GM12878 (cell line): Measurements from ENCODE around the gene TMEM109. TPM values are rescaled to one million over a fixed set of nuclear protein-coding genes. Genes with fewer than 3 reads are reported as not detected.

ENCODE experiments used
- ATAC-seq: fragments of 200-7000 bp; cut with Tn5 transposase; 3 replicates; pipeline ENCODE4 v1.9.1; 2020; ENCODE audit warnings: mild to moderate bottlenecking, moderate library complexity
- BruUV-seq: library from RNA; stranded (reverse); fragments of 400-500 nt; replicated peaks from 2 replicates; lab custom pipeline; 2021; lab: Mats Ljungman, UMichigan
- CTCF ChIA-PET: fragments of 300-600 bp; sonication (Branson Sonifier 250); formaldehyde crosslinking; extraction: SDS; loops from one replicate; lab custom pipeline; 2021; ENCODE audit warnings: inconsistent platforms; lab: Yijun Ruan, JAX
- POLR2A ChIA-PET: fragments of 350-600 bp; formaldehyde crosslinking; extraction: SDS; loops from one replicate; lab custom pipeline; 2021; ENCODE audit warnings: inconsistent platforms; lab: Charles Lee
- RAD21 ChIA-PET: fragments of 300-600 bp; sonication (Branson Sonifier 250); formaldehyde crosslinking; loops from one replicate; lab custom pipeline; 2023; ENCODE audit warnings: antibody characterized with exemption; ENCODE audit not compliant: unreplicated experiment; lab: Charles Lee
- SMC1A ChIA-PET: fragments of 300-600 bp; sonication (Branson Sonifier 250); formaldehyde crosslinking; loops from one replicate; lab custom pipeline; 2023; ENCODE audit not compliant: unreplicated experiment, uncharacterized antibody; lab: Charles Lee
- DNase-seq: peaks from one replicate; pipeline ENCODE4 v3.0.0-alpha.2; 2011; ENCODE audit warnings: low read depth, low spot score
- FAIRE-seq: peaks from 3 replicates; lab custom pipeline; 2011; peaks lifted over from hg19 to GRCh38; lab: Jason Lieb, UNC
- H2AFZ ChIP-seq: 2 replicates; pipeline ENCODE4 v1.6.0; 2011; ENCODE audit warnings: low read depth, low read length, control low read depth; ENCODE audit not compliant: control insufficient read depth
- H3K27ac ChIP-seq: 2 replicates; pipeline ENCODE4 v1.5.1; 2011; ENCODE audit warnings: control low read depth; ENCODE audit not compliant: control insufficient read depth, insufficient read depth
- H3K27me3 ChIP-seq, 2 experiments: replicated peaks in 1 of 2; 2 replicates each; pipeline versions ENCODE4 v1.6.0 to v1.6.1; 2011; ENCODE audit warnings: low read length in 1 of 2; ENCODE audit not compliant: control insufficient read depth in 2 of 2, insufficient read depth in 2 of 2
- H3K36me3 ChIP-seq, 2 experiments: 2 replicates each; pipeline ENCODE4 v1.5.1; 2011; ENCODE audit warnings: low read length in 1 of 2; ENCODE audit not compliant: control insufficient read depth in 2 of 2, insufficient read depth in 2 of 2
- H3K4me1 ChIP-seq: 2 replicates; pipeline ENCODE4 v1.6.1; 2011; ENCODE audit warnings: mild to moderate bottlenecking, low read length, moderate library complexity, mixed read lengths; ENCODE audit not compliant: control insufficient read depth, insufficient read depth
- H3K4me2 ChIP-seq: 2 replicates; pipeline ENCODE4 v1.6.0; 2011; ENCODE audit warnings: control low read depth; ENCODE audit not compliant: control insufficient read depth, insufficient read depth
- H3K4me3 ChIP-seq: fragments of 200-600 bp; sonication (generic); 2 replicates; pipeline ENCODE4 v1.5.1; 2016
- H3K79me2 ChIP-seq: 2 replicates; pipeline ENCODE4 v1.6.0; 2011; ENCODE audit warnings: low read length; ENCODE audit not compliant: control insufficient read depth, insufficient read depth
- H3K9ac ChIP-seq: 2 replicates; pipeline ENCODE4 v1.8.0; 2011; ENCODE audit warnings: low read length, control low read depth, mixed read lengths; ENCODE audit not compliant: control insufficient read depth, insufficient read depth
- H3K9me3 ChIP-seq: replicated peaks from 3 replicates; pipeline ENCODE4 v1.5.1; 2011; ENCODE audit warnings: mild to moderate bottlenecking, low read length; ENCODE audit not compliant: control insufficient read depth, insufficient read depth
- H4K20me1 ChIP-seq: 2 replicates; pipeline ENCODE4 v1.6.0; 2011; ENCODE audit not compliant: control insufficient read depth, insufficient read depth
- BACH1 ChIP-seq: fragments of 450-650 bp; IDR thresholded peaks from 2 replicates; pipeline ENCODE4 v1.6.1; 2017; ENCODE audit warnings: mild to moderate bottlenecking, borderline replicate concordance
- CBX3 ChIP-seq: fragments of 200-600 bp; sonication (generic); IDR thresholded peaks from 2 replicates; pipeline ENCODE4 v1.6.1; 2016; ENCODE audit warnings: low read depth, borderline replicate concordance
- E2F8 ChIP-seq: fragments of 450-650 bp; IDR thresholded peaks from 2 replicates; pipeline ENCODE4 v1.6.1; 2018; ENCODE audit warnings: mild to moderate bottlenecking, low read depth, moderate library complexity; ENCODE audit not compliant: partially characterized antibody
- EP300 ChIP-seq, 2 experiments: fragments of 150-350 bp in 1 of 2; IDR thresholded peaks; 2 replicates each; pipeline ENCODE4 v1.6.1; 2011 to 2012; ENCODE audit warnings: low read depth in 2 of 2, low read length in 2 of 2, borderline replicate concordance in 1 of 2, improper control_type of control experiment in 1 of 2, inconsistent platforms in 1 of 2; ENCODE audit not compliant: control insufficient read depth in 1 of 2
- IKZF1 ChIP-seq: fragments of 450-650 bp; conservative IDR thresholded peaks from 2 replicates; pipeline ENCODE4 v1.6.1; 2017; ENCODE audit warnings: antibody characterized with exemption, mild to moderate bottlenecking
- POLR2AphosphoS5 ChIP-seq: IDR thresholded peaks from 2 replicates; pipeline ENCODE4 v1.6.1; 2011; ENCODE audit warnings: mild to moderate bottlenecking, low read length, inconsistent platforms
- POU2F2 ChIP-seq: IDR thresholded peaks from 3 replicates; pipeline ENCODE4 v1.6.1; 2011; ENCODE audit warnings: low read depth, mild to moderate bottlenecking, low read length, borderline replicate concordance
- TCF12 ChIP-seq: IDR thresholded peaks from 2 replicates; pipeline ENCODE4 v1.6.1; 2011; ENCODE audit warnings: low read depth, mild to moderate bottlenecking, low read length
- YBX1 ChIP-seq: fragments of 450-650 bp; IDR thresholded peaks from 2 replicates; pipeline ENCODE4 v1.6.1; 2016; ENCODE audit warnings: antibody characterized with exemption
- ZBTB40 ChIP-seq: fragments of 450-650 bp; IDR thresholded peaks from 2 replicates; pipeline ENCODE4 v1.6.1; 2016; ENCODE audit warnings: mild to moderate bottlenecking, moderate library complexity, borderline replicate concordance
- WGBS: methylation state at CpG from one replicate; pipeline ENCODE4 v1.1.6; 2016; ENCODE audit warnings: low lambda C conversion rate; ENCODE audit not compliant: insufficient replicate concordance, insufficient coverage; ENCODE audit errors: missing lambda C conversion rate; 5-methylcytosine and 5-hydroxymethylcytosine counted together
- in situ Hi-C: fragments of 300-500 bp; cut with MboI; formaldehyde crosslinking; loops from 9 replicates; pipeline ENCODE4 v1.14.3; 2018; ENCODE audit warnings: mixed read lengths
- intact Hi-C: fragments of 100-400 bp; cut with micrococcal nuclease; formaldehyde crosslinking; loops from one replicate; pipeline ENCODE4 v1.14.2; 2022; ENCODE audit not compliant: unreplicated experiment
- polyA plus RNA-seq, 11 experiments: library from polyadenylated mRNA; depleted of rRNA in 4 of 11; unstranded in 6 of 11; stranded (reverse) in 5 of 11; fragments of >200 nt; fragmentation: Nextera tagmentation in 4 of 11; fragmentation: Illumina TruSeq in 1 of 11; extraction: Ambion mirVana in 4 of 11; extraction: Trizol in 1 of 11; gene quantifications; 1 replicate in 1 of 11; 2 replicates in 10 of 11; pipeline versions ENCODE4 v1.2.1 to v1.2.3, GENCODE V29; 2011 to 2016; ENCODE audit warnings: inconsistent platforms in 2 of 11, missing spikeins in 2 of 11, low read depth in 1 of 11
- total RNA-seq, 4 experiments: library from RNA; depleted of rRNA in 3 of 4; stranded (reverse); fragments of >200 nt in 3 of 4; fragmentation: Illumina TruSeq in 1 of 4; extraction: Trizol in 1 of 4; gene quantifications; 2 replicates each; pipeline versions ENCODE4 v1.2.1 to v1.2.3, GENCODE V29; 2013 to 2021
- TF ChIP-seq, protein P1 (sequence below), 3 experiments: IDR thresholded peaks in 2 of 3; conservative IDR thresholded peaks in 1 of 3; 2 replicates each; pipeline ENCODE4 v1.5.1; 2011; ENCODE audit warnings: low read depth in 3 of 3, low read length in 3 of 3, mild to moderate bottlenecking in 3 of 3, control low read depth in 2 of 3, moderate library complexity in 2 of 3, inconsistent platforms in 1 of 3, mixed read lengths in 1 of 3; ENCODE audit not compliant: control insufficient read depth in 2 of 3, insufficient read depth in 1 of 3; ENCODE audit errors: extremely low read depth in 1 of 3
- TF ChIP-seq, protein P2 (sequence below): fragments of 450-650 bp; IDR thresholded peaks from 2 replicates; pipeline ENCODE4 v1.6.1; 2014; ENCODE audit warnings: mild to moderate bottlenecking

Gene TMEM109
- total and polyA plus RNA-seq, 10 of the 15 experiments (the other 5 are each of a cell fraction or from before 2014, with no cell fraction given): 21.9 to 199 (median 85.2) TPM

- intact Hi-C loops: loop anchor here (1.0 kb wide), 2 partner anchors 159 to 217 kb away; no protein-coding TSS in a partner anchor
- peak overlapping the region; percentile 16; the same call in 1 of the 2 replicates for H2AFZ ChIP-seq
- SMC1A ChIA-PET: interaction anchor here (0.7 to 4.5 kb wide), 30 partner anchors 9 to 220 kb away, joined by 3 to 29 read pairs (median 4); no protein-coding TSS in a partner anchor
- TF ChIP-seq YBX1 (no peak), POLR2AphosphoS5 (no peak), BACH1 (0 out of 2 replicates have a peak, but pooled peaks have one; percentile 19), ZBTB40 (no peak), EP300 (IDR thresholded peaks at IDR 0.05; ENCODE audit: borderline replicate concordance in 1 of 2, control insufficient read depth in 1 of 2, low read depth in 2 of 2, low read length in 2 of 2) (no peak), IKZF1 (peak; percentile 30; the same call in 1 of the 2 replicates), E2F8 (no peak), TCF12 (0 out of 2 replicates have a peak, but pooled peaks have one; percentile 38), POU2F2 (0 out of 3 replicates have a peak, but pooled peaks have one; percentile 55), CBX3 (no peak)
- TF ChIP-seq, protein P1, sequence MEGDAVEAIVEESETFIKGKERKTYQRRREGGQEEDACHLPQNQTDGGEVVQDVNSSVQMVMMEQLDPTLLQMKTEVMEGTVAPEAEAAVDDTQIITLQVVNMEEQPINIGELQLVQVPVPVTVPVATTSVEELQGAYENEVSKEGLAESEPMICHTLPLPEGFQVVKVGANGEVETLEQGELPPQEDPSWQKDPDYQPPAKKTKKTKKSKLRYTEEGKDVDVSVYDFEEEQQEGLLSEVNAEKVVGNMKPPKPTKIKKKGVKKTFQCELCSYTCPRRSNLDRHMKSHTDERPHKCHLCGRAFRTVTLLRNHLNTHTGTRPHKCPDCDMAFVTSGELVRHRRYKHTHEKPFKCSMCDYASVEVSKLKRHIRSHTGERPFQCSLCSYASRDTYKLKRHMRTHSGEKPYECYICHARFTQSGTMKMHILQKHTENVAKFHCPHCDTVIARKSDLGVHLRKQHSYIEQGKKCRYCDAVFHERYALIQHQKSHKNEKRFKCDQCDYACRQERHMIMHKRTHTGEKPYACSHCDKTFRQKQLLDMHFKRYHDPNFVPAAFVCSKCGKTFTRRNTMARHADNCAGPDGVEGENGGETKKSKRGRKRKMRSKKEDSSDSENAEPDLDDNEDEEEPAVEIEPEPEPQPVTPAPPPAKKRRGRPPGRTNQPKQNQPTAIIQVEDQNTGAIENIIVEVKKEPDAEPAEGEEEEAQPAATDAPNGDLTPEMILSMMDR (IDR thresholded peaks at IDR 0.05 in 2 of 3, conservative IDR thresholded peaks at IDR 0.05 in 1 of 3; ENCODE audit: control insufficient read depth in 2 of 3, extremely low read depth in 1 of 3, insufficient read depth in 1 of 3, low read depth in 3 of 3, low read length in 3 of 3): peak; percentile 87 to 96 (median 94)
- TF ChIP-seq, protein P2, sequence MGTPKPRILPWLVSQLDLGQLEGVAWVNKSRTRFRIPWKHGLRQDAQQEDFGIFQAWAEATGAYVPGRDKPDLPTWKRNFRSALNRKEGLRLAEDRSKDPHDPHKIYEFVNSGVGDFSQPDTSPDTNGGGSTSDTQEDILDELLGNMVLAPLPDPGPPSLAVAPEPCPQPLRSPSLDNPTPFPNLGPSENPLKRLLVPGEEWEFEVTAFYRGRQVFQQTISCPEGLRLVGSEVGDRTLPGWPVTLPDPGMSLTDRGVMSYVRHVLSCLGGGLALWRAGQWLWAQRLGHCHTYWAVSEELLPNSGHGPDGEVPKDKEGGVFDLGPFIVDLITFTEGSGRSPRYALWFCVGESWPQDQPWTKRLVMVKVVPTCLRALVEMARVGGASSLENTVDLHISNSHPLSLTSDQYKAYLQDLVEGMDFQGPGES: no peak
Measured at GRCh38 chr11:60970369-60970774, 56.4 kb downstream of the TMEM109 start.

More at GRCh38 chr11:60970369-60970774, 56.4 kb downstream of the TMEM109 start:
- no peaks in the 10 kb centered on the region for H3K79me2 ChIP-seq
- FAIRE-seq (peak; percentile 35), ATAC-seq (peak; percentile 96), DNase-seq (no peak)
- WGBS: under 1% methylated on average over 9 of the region's 9 CpGs
- in situ Hi-C loops: no loop called here
- ChIA-PET CTCF (interaction anchor here (0.5 to 3.8 kb wide), 41 partner anchors 10 to 216 kb away, joined by 3 to 46 read pairs (median 5); partner anchors contain the start of genes TMEM109 and TMEM132A), RAD21 (interaction anchor here (0.5 to 3.7 kb wide), 16 partner anchors 8 to 217 kb away, joined by 3 to 27 read pairs (median 4); partner anchors contain the start of gene SLC15A3), POLR2A (interaction anchor here (1.3 to 1.8 kb wide), 2 partner anchors 72 to 74 kb away, joined by 3 to 5 read pairs; no protein-coding TSS in a partner anchor)
- no peaks in the 10 kb centered on the region for H3K36me3 ChIP-seq
- H3K27me3 ChIP-seq: no peaks in the 10 kb centered on the region
- H3K4me3 ChIP-seq: no peak overlapping the region
- H4K20me1 ChIP-seq: no peaks in the 10 kb centered on the region
- H3K27ac ChIP-seq: no peak overlapping the region
- H3K4me2 ChIP-seq: no peak overlapping the region
- H3K4me1 ChIP-seq: peaks cover 6% of the 10 kb centered on the region; the same call in 1 of the 2 replicates
- H3K9ac ChIP-seq: no peak overlapping the region
- peaks cover 3% of the 10 kb centered on the region for H3K9me3 ChIP-seq
- BruUV-seq: no TSS peak
